Stimulated activated memory B cell treated with anti-CD40 and anti-IgM and Interleukin-4, amounts not matched to agents 10 μg/mL and 1 μg/mL and 100 μg/mL, for 72 hours (primary cell): ENCODE results near the gene R3HDM2.
"Not testable (repeated sequence)": the region's sequence is repeated elsewhere in the genome, so short reads cannot be mapped to it uniquely, and the experiment has no call there.

Experiments used
- ATAC-seq: fragments of 150-1000 bp; cut with Tn5 transposase; 2 replicates; pipeline ENCODE4 v1.10.0; 2021
- H3K27ac Mint-ChIP-seq: one replicate; pipeline ENCODE4 v1.8.0; 2022; ENCODE audit warnings: mild to moderate bottlenecking, mixed read lengths
- H3K27me3 Mint-ChIP-seq: one replicate; pipeline ENCODE4 v1.8.0; 2022; ENCODE audit warnings: mixed read lengths
- H3K36me3 Mint-ChIP-seq: one replicate; pipeline ENCODE4 v1.8.0; 2022; ENCODE audit warnings: mixed read lengths
- H3K4me1 Mint-ChIP-seq: one replicate; pipeline ENCODE4 v1.8.0; 2022; ENCODE audit warnings: mixed read lengths
- H3K4me3 Mint-ChIP-seq: one replicate; pipeline ENCODE4 v1.8.0; 2022; ENCODE audit warnings: mild to moderate bottlenecking, moderate library complexity, mixed read lengths
- H3K9me3 Mint-ChIP-seq: one replicate; pipeline ENCODE4 v1.8.0; 2022; ENCODE audit warnings: mixed read lengths

Gene R3HDM2

DNA sequence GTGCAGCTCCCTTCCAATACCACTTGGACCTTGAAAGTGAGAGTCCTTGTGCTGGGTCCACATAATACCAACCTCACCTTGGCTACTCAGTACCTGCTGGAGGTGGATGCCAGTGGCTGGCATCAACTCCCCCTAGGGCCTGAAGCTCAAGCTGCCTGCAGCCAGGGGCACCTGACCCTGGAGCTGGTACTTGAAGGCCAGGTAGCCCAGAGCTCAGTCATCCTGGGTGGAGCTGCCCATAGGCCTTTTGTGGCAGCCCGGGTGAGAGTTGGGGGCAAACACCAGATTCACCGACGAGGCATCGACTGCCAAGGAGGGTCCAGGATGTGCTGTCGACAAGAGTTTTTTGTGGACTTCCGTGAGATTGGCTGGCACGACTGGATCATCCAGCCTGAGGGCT lies 18.5 kb upstream of the R3HDM2 start:
- no peak for ATAC-seq
- Mint-ChIP-seq H3K27ac (no peak overlapping the region), H3K4me1 (peaks cover 20% of the 10 kb centered on the region), H3K36me3 (no peaks in the 10 kb centered on the region), H3K9me3 (no peaks in the 10 kb centered on the region), H3K27me3 (no peaks in the 10 kb centered on the region), H3K4me3 (no peak overlapping the region)

DNA sequence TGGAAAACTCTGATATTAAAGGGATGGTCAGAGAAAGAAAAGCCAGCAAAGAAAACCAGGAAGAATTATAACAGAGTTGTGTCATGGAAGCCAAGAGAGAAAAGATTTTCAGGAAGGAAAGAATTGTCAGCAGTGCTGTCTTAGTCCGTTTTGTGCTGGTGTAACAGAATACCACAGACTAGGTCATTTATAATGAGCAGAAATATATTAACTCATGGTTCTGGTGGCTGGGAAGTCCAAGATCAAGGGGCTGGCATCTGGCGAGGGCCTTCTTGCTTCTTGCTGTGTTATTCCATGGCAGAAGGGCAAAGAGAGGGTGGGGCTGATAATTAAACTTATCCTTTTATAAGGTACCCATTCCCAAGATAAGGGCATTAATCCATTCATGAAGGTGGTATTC lies 17.8 kb upstream of the R3HDM2 start:
- H3K36me3 Mint-ChIP-seq = no peaks in the 10 kb centered on the region
- H3K4me3 Mint-ChIP-seq = no peak overlapping the region
- H3K4me1 Mint-ChIP-seq = peaks cover 20% of the 10 kb centered on the region
- no peak overlapping the region for H3K27ac Mint-ChIP-seq
- ATAC-seq = no peak
- H3K9me3 Mint-ChIP-seq = no peaks in the 10 kb centered on the region
- no peaks in the 10 kb centered on the region for H3K27me3 Mint-ChIP-seq

DNA sequence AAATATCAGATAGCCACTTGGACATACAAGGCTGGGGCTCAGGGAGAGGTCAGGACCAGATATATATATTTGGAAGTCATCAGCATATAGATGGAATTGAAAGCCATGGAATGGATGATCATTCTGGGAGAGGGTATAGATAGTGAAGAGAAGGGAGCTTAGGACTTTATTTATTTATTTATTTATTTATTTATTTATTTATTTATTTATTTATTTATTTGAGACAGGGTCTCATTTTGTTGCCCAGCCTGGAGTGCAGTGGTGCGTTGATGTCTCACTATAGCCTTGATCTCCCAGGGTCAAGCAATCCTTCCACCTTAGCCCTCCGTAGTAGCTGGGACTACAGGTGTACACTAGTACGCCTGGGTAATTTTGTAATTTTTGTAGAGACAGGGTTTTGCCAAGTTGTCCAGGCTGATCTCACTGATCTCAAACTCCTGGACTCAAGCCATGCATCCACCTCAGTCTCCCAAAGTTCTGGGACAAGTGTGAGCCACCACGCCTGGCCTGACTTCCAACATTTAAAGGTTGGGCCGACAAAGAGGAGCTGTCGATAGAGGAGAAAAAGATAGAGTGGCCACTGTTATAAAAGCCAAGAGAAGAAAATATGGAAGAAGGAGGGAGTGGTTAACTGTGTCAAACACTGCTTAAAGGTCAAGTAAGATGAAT lies 15.6 kb upstream of the R3HDM2 start:
- no peak for ATAC-seq
- peaks cover 6% of the 10 kb centered on the region for H3K36me3 Mint-ChIP-seq

DNA sequence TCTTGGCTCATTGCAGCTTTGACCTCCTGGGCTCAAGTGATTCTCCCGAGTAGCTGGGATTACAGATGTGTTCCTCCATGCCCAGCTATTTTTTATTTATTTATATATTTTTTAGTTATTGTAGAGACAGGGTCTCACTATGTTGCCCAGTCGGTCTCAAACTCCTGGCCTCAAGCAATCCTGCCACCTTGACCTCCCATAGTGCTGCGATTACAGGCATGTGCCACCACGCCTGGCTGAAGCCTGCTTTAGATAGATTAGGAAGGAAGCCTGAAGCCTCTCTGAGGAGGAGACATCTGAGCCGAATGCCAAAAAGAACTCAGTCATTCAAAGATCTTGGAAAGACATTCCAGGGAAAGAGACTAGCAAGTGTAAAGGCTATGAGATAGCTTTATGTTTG lies 13.9 kb upstream of the R3HDM2 start:
- Mint-ChIP-seq H3K9me3 (peaks cover 4% of the 10 kb centered on the region), H3K4me3 (no peak overlapping the region)
- no peak for ATAC-seq

More for the DNA sequence above, 15.6 kb upstream of the R3HDM2 start:
- Mint-ChIP-seq H3K4me1 (peaks cover 14% of the 10 kb centered on the region), H3K27ac (no peak overlapping the region), H3K4me3 (no peak overlapping the region), H3K27me3 (no peaks in the 10 kb centered on the region), H3K9me3 (no peaks in the 10 kb centered on the region)

DNA sequence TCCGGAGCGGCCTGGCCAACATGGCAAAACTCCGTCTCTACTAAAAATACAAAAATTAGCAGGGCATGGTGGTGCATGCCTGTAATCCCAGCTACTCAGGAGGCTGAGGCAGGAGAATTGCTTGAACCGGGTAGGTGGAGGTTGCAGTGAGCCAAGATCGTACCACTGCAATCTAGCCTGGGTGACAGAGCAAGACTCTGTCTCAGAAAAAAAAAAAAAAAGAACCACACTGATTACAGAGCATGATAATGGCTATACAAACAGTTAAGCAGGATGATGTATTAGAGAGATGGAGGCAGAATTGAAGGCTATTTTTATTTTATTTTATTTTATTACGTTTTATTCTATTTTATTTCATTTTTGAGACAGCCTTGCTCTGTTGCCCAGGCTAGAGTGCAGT lies 13.5 kb upstream of the R3HDM2 start:
- H3K4me1 Mint-ChIP-seq, ATAC-seq, H3K4me3 Mint-ChIP-seq, H3K36me3 Mint-ChIP-seq, H3K27ac Mint-ChIP-seq, H3K9me3 Mint-ChIP-seq, H3K27me3 Mint-ChIP-seq: not testable (repeated sequence)

More for the DNA sequence above, 13.9 kb upstream of the R3HDM2 start:
- Mint-ChIP-seq H3K27ac (peak overlapping the region; percentile 6), H3K36me3 (peaks cover 6% of the 10 kb centered on the region), H3K4me1 (peaks cover 8% of the 10 kb centered on the region), H3K27me3 (peaks cover 8% of the 10 kb centered on the region)

DNA sequence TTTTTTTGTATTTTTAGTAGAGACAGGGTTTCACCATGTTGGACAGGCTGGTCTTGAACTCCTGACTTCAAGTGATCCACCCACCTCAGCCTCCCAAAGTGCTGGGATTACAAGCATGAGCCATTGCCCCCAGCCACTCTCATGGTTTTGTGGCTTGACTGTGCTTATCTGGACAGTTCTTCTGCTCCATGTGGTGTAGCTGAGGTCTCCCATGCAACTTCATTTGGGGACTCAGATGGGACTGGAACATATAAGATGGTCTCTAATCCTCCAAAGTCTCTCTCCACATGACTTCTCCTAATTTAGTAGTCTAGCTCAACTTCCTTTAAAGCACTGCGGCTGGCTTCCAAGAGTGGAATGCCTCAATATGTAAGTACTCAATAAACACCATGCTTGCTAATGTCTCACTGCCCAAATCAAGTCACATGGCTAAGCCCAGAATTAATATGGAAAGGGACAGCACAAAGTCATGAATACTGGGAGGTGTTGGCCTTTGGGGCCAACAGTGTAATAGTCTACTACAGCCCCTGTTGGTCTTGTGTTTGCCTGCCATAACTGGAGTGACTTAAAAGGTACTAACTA lies 11.1 kb upstream of the R3HDM2 start:
- Mint-ChIP-seq H3K4me1 (peaks cover 8% of the 10 kb centered on the region), H3K9me3 (peaks cover 4% of the 10 kb centered on the region), H3K27ac (no peak overlapping the region), H3K36me3 (peaks cover 6% of the 10 kb centered on the region), H3K4me3 (no peak overlapping the region), H3K27me3 (peaks cover 8% of the 10 kb centered on the region)
- no peak for ATAC-seq

DNA sequence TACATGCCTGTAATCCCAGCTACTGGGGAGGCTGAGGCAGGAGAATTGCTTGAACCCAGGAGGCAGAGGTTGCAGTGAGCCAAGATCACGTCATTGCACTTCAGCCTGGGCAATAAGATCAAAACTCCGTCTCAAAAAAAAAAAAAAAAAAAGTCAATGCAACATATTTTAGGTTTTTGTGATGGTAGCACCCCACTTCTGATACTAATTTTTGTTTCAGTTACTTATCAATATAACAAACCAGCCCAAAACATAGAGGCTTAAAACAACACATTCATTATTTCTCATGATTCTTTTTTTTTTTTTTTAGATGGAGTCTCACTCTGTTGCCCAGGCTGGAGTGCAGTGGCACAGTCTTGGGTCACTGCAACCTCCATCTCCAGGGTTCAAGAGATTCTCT lies 10.6 kb upstream of the R3HDM2 start:
- not testable (repeated sequence) for H3K4me3 Mint-ChIP-seq, ATAC-seq, H3K36me3 Mint-ChIP-seq, H3K9me3 Mint-ChIP-seq, H3K27ac Mint-ChIP-seq, H3K27me3 Mint-ChIP-seq, H3K4me1 Mint-ChIP-seq

DNA sequence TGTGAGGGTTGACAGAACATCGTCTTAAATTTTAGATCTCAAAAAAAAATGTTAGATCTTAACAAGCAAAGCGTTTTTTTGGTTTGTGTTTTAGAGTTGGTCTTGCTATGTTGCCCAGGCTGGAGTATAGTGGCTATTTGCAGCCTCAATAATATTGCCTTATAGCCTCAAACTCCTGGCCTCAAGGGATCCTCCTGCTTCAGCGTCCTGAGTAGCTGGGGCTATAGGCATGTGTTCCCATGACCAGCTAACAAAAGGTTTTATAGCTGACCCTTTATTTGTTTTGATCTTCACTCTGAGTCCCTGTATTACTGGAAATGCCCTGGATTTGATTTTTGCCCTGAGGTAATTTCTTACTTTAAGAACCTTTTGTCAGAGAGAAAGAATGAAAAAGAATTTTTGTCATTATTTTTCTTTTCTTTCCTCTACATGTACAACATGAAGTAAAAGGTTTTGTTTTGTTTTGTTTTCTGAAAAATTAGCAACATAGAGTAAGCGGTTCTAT lies 9.0 kb upstream of the R3HDM2 start:
- no peak for ATAC-seq
- Mint-ChIP-seq H3K27ac (no peak overlapping the region), H3K27me3 (peaks cover 8% of the 10 kb centered on the region), H3K4me3 (no peak overlapping the region), H3K36me3 (peaks cover 6% of the 10 kb centered on the region), H3K9me3 (peaks cover 4% of the 10 kb centered on the region), H3K4me1 (peaks cover under 1% of the 10 kb centered on the region)

DNA sequence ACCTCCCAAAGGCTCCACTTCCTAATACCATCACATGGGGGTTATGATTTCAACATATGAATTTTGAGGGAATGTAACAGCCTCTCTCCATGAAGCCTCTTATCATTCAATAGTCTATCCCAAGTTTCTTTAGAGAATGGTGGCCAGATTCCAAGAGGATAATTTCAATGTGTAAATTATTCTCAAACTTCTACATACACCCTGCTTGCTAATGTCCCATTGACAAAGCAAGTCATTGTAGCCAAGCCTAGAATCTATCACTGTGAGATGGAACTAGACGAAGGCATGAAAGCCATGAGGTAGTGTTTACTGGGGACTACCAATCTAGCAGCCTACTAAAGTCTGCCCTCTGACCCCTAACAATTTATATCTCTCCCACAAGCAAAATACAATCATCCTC lies 7.6 kb upstream of the R3HDM2 start:
- H3K4me3 Mint-ChIP-seq = no peak overlapping the region
- peaks cover 6% of the 10 kb centered on the region for H3K36me3 Mint-ChIP-seq
- H3K4me1 Mint-ChIP-seq = no peaks in the 10 kb centered on the region
- H3K27ac Mint-ChIP-seq = no peak overlapping the region
- no peak for ATAC-seq
- H3K9me3 Mint-ChIP-seq = peaks cover 4% of the 10 kb centered on the region
- peaks cover 8% of the 10 kb centered on the region for H3K27me3 Mint-ChIP-seq

DNA sequence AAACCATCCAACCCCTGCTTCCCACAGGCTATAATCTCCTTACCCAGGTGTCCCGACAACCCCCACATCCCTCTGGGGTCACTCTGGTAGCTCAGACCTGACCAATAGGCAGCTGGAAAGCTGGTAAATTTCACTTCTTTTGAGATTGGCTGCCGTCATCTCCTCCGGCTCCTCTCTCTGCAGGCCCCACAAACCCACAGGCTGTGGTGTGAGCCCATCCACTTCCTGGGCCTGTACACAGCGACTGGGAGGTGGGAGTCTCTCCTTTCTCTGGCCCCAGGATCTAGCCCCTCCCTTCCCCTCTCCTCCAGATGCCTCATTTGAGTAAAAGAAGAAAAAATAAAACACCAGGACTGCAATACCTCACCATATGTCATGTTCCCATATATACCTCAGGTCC lies 4.5 kb upstream of the R3HDM2 start:
- no peaks in the 10 kb centered on the region for H3K27me3 Mint-ChIP-seq
- no peak overlapping the region for H3K27ac Mint-ChIP-seq
- H3K4me1 Mint-ChIP-seq = peaks cover 10% of the 10 kb centered on the region
- no peak overlapping the region for H3K4me3 Mint-ChIP-seq
- no peak for ATAC-seq
- no peaks in the 10 kb centered on the region for H3K36me3 Mint-ChIP-seq
- H3K9me3 Mint-ChIP-seq = no peaks in the 10 kb centered on the region

DNA sequence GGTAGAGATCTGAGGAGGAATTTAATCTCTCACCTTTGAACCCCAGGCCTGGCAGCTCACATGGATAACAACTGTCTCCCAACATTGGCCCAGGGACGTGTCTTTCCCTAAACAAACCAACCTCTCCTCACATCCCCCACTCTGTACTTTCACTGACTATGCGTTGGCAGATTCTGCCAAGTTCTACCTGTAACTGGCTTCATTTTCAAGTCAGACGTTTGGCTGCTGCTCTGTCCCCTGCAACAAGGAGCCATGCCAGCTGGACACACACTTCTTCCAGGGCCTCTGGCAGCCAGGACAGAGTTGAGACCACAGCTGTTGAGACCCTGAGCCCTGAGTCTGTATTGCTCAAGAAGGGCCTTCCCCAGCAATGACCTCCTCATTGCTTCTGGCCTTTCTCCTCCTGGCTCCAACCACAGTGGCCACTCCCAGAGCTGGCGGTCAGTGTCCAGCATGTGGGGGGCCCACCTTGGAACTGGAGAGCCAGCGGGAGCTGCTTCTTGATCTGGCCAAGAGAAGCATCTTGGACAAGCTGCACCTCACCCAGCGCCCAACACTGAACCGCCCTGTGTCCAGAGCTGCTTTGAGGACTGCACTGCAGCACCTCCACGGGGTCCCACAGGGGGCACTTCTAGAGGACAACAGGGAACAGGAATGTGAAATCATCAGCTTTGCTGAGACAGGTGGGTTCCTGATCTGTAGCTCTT lies 3.8 kb upstream of the R3HDM2 start, which contains the start of gene INHBC:
Gene INHBC (plus strand): TSS at position 268 of the 707 bp plus-strand sequence. CDS start 103 bp downstream, at position 371.
- Mint-ChIP-seq H3K36me3 (no peaks in the 10 kb centered on the region), H3K27ac (peak within 1 kb of the TSS; percentile 5), H3K4me3 (no peak within 1 kb of the TSS), H3K9me3 (no peaks in the 10 kb centered on the region), H3K27me3 (no peaks in the 10 kb centered on the region), H3K4me1 (peaks cover 14% of the 10 kb centered on the region)
- no peak for ATAC-seq

DNA sequence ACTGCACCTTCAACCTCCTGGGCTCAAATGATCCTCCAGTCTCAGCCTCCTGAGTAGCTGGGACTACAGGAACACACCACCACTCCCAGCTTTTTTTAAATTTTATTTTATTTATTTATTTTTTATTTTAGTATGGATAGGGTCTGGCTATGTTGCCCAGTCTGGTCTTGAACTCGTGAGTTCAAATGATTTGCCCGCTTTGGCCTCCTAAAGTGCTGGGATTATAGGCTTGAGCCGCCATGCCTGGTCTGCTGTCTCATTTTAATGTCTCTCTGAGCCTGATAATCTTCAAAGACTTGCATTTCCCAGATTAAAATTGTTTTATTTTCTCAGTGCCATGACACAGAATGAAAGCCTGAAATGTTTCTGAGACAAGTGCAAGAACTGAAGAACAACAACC lies 2.5 kb upstream of the R3HDM2 start:
- H3K4me1 Mint-ChIP-seq = peaks cover 24% of the 10 kb centered on the region
- H3K27me3 Mint-ChIP-seq = no peaks in the 10 kb centered on the region
- no peaks in the 10 kb centered on the region for H3K36me3 Mint-ChIP-seq
- H3K4me3 Mint-ChIP-seq = no peak overlapping the region
- no peak overlapping the region for H3K27ac Mint-ChIP-seq
- no peak for ATAC-seq
- H3K9me3 Mint-ChIP-seq = no peaks in the 10 kb centered on the region

DNA sequence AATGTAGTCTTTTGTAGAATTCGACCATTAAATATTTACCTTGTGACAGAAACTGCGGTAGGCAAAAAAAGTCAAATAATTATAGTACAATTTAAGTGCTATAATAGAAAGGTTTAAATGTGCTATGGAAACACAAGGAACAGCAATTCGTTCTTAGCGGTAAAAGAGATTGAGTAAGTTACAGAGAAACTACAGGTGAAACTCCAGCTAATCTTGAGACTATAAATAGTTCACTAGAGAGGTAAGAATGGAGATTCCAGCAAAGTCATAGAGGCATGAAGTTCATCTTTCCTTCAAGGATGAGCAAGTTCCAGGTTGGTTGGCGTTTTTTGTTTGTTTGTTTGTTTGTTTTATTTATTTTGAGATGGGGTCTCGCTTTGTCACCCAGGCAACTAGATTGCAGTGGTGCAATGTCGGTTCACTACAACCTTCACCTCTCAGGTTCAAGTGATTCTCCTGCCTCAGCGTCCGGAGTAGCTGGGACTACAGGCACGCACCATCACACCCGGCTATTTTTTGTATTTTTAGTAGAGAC lies 878 bp upstream of the R3HDM2 start:
- H3K27me3 Mint-ChIP-seq = no peaks in the 10 kb centered on the region
- H3K27ac Mint-ChIP-seq = peak overlapping the region; percentile 100
- no peaks in the 10 kb centered on the region for H3K9me3 Mint-ChIP-seq
- H3K4me3 Mint-ChIP-seq = peak overlapping the region; percentile 97
- ATAC-seq = no peak
- peaks cover 35% of the 10 kb centered on the region for H3K4me1 Mint-ChIP-seq
- no peaks in the 10 kb centered on the region for H3K36me3 Mint-ChIP-seq

DNA sequence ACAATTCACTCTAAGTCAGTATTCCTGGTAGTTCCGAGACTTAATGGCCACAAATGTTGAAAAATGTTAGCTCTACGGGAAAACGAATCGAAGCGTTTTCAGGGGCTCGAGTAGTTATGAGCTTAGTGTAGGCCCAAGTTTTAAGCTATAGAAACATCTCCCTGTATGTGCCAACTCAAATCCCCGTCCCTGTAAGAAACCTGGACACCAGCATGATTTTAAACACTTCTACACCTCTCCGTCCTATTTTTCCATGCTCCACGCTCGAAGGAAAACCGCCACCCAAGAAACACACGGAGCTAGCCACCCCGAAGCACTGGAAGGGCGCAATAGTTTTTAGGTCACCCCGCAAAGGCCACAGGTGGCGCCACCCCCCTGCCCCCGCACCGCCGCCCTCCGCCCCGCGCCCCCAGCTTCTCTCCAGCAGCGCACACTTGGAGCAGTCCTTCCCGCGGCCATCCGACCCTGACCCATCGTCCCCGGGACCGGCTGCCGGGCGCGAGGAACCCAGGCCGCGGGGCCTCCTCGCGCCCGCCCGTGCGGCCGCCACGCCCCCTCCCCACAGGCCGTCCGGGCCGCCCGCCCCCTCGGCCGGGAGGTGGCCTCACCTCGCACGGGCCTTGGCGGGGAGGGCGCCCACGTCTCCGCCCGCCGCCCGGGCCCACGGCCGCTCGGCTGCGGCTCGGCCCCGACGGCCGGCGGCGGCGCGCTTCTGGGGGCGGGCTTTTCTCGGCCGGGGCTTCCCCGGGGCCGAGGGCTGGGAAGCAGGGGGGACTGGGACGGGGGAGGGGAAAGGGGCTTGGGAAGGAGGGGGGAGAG lies 522 bp downstream of the R3HDM2 start:
- Mint-ChIP-seq H3K27me3 (no peaks in the 10 kb centered on the region), H3K36me3 (peaks cover 6% of the 10 kb centered on the region), H3K27ac (peak overlapping the region; percentile 100), H3K4me3 (peak overlapping the region; percentile 97), H3K4me1 (peaks cover 39% of the 10 kb centered on the region), H3K9me3 (no peaks in the 10 kb centered on the region)
- ATAC-seq = peak; percentile 91
